D721Med (cell line): ENCODE data around the gene HOXA5.

Source experiments
- DNase-seq: peaks from one replicate; pipeline ENCODE4 v3.0.0; 2011; ENCODE audit warnings: low spot score; ENCODE audit not compliant: insufficient read length
- FAIRE-seq: peaks from 2 replicates; lab custom pipeline; 2011; peaks lifted over from hg19 to GRCh38; lab: Jason Lieb, UNC
- CTCF ChIP-seq: IDR thresholded peaks from 2 replicates; pipeline ENCODE4 v1.5.1; 2012; ENCODE audit warnings: mild to moderate bottlenecking, control low read depth; ENCODE audit not compliant: insufficient read depth; ENCODE audit errors: missing control alignments

HOXA5 gene

GRCh38 chr7:27154901-27155815 lies 11.7 kb upstream of the HOXA5 start:
- DNase-seq (no peak), FAIRE-seq (no peak)
- no peak for TF ChIP-seq CTCF

GRCh38 chr7:27154369-27154768 lies 10.9 kb upstream of the HOXA5 start:
- no peak for FAIRE-seq
- no peak for TF ChIP-seq CTCF
- no peak for DNase-seq

- TF ChIP-seq CTCF: no peak
- FAIRE-seq: no peak
- no peak for DNase-seq
Observed at GRCh38 chr7:27153526-27153925, 10.0 kb upstream of the HOXA5 start.

GRCh38 chr7:27152816-27153442 lies 9.4 kb upstream of the HOXA5 start:
- no peak for FAIRE-seq

GRCh38 chr7:27151931-27152815 lies 8.7 kb upstream of the HOXA5 start, which contains the start of gene HOXA3:
TSS of gene HOXA3 (minus strand) at chr7:27152583. CDS start at chr7:27110640, 41,943 bp downstream.
- FAIRE-seq: no peak
- no peak for TF ChIP-seq CTCF
- no peak for DNase-seq

More at GRCh38 chr7:27152816-27153442, 9.4 kb upstream of the HOXA5 start:
- DNase-seq: no peak
- TF ChIP-seq CTCF: no peak

- DNase-seq (no peak), FAIRE-seq (no peak)
- TF ChIP-seq CTCF: no peak
Observed at GRCh38 chr7:27151341-27151930, 8.0 kb upstream of the HOXA5 start.
